BE2C (cell line): Measurements from ENCODE around the gene C1orf105.

Experiments used
- DNase-seq: peaks from one replicate; pipeline ENCODE4 v3.0.0-alpha.2; 2020
- H3K27me3 ChIP-seq: fragments of 250-450 bp; sonication (Bioruptor Pico); 2 replicates; pipeline ENCODE4 v1.5.1; 2020; ENCODE audit warnings: mild to moderate bottlenecking
- H3K36me3 ChIP-seq: fragments of 250-450 bp; sonication (Bioruptor Pico); 2 replicates; pipeline ENCODE4 v1.5.1; 2020; ENCODE audit warnings: mild to moderate bottlenecking
- H3K4me1 ChIP-seq: fragments of 250-450 bp; sonication (Bioruptor Pico); 2 replicates; pipeline ENCODE4 v1.5.1; 2020
- H3K4me3 ChIP-seq: 2 replicates; pipeline ENCODE4 v1.5.1; 2011; ENCODE audit warnings: low read depth, low read length
- H3K9me3 ChIP-seq: fragments of 250-450 bp; sonication (Bioruptor Pico); 2 replicates; pipeline ENCODE4 v1.5.1; 2020
- TF ChIP-seq, protein P1 (sequence below): IDR thresholded peaks from 2 replicates; pipeline ENCODE4 v1.5.1; 2012; ENCODE audit warnings: mild to moderate bottlenecking, low read depth, low read length

The C1orf105 gene

DNA sequence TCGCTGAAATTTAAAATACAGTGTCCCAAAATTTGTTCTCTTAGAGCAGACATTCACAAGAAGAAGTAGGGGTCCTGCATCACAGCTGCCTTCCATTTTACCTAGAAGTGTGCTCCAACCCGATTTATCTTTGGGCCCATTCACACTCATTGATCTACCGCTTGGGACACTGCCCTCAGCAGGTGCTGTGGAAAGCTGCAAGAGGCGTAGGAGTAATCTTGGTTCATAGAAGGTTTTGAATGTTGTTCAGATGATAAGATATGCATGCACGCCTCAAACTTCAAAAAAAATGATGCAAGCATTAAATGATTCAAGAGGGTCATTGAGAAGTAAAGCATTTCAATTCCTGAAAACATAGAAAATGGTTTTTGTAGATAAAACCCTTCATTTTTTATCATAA, 18.6 kb upstream of the C1orf105 start:
- DNase-seq = no peak
- TF ChIP-seq, protein P1, sequence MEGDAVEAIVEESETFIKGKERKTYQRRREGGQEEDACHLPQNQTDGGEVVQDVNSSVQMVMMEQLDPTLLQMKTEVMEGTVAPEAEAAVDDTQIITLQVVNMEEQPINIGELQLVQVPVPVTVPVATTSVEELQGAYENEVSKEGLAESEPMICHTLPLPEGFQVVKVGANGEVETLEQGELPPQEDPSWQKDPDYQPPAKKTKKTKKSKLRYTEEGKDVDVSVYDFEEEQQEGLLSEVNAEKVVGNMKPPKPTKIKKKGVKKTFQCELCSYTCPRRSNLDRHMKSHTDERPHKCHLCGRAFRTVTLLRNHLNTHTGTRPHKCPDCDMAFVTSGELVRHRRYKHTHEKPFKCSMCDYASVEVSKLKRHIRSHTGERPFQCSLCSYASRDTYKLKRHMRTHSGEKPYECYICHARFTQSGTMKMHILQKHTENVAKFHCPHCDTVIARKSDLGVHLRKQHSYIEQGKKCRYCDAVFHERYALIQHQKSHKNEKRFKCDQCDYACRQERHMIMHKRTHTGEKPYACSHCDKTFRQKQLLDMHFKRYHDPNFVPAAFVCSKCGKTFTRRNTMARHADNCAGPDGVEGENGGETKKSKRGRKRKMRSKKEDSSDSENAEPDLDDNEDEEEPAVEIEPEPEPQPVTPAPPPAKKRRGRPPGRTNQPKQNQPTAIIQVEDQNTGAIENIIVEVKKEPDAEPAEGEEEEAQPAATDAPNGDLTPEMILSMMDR = peak; percentile 59
- H3K4me3 ChIP-seq = no peak overlapping the region
- H3K36me3 ChIP-seq = no peaks in the 10 kb centered on the region
- no peaks in the 10 kb centered on the region for H3K4me1 ChIP-seq
- no peaks in the 10 kb centered on the region for H3K27me3 ChIP-seq
- no peaks in the 10 kb centered on the region for H3K9me3 ChIP-seq

DNA sequence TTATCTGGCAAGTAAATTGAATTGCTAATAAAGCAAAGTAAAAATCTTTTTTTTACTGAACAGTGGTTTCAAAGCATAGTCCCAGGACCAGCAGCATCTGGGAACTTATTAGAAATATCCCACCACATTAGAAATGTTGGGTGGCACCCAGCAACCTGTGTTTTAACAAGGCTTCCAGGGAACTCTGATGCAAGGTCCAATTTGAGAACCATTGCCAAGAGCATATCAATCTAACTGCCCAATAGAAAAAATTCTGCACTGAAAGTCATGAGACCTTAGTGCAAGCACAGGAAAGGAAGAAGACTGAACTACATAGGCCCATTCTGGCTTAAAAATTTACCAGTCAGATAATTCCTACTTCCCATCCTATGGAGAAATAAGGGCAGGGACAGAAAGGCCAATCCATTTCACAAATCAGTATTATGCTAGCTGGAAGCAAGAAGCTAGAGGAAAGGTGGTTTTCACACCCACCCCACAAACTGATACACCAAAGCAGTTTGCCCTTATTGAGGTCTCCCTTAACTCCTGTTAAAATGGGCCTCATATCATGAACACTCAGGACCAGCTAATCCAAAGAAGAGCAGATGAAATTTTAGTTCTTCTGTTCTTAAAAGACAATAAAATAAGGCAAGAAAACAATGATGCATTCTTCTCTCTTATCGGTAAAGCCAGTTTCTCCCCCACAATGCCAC, 17.5 kb upstream of the C1orf105 start:
- Histone ChIP-seq H3K4me1 (no peaks in the 10 kb centered on the region), H3K9me3 (no peaks in the 10 kb centered on the region), H3K27me3 (no peaks in the 10 kb centered on the region), H3K4me3 (no peak overlapping the region), H3K36me3 (no peaks in the 10 kb centered on the region)
- DNase-seq = no peak
- TF ChIP-seq, protein P1 = no peak

DNA sequence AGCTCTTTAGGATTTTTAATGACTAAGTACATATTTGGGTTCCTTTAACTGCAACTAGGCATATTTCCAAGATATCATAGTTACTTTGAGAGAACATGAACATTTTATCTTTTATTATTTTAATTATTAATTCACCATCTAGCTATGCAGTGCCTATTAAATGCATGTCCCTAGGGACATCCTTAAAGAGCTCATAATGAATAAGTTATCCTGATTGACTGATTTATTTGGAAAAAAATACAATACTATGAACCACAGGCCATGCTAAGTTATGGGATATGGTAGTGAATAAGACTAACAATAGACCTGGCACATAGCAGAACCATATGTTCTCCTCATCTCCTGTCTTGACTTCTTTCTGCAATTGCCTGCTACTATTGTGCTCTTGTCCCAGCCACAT, 16.4 kb upstream of the C1orf105 start:
- Histone ChIP-seq H3K9me3 (no peaks in the 10 kb centered on the region), H3K27me3 (no peaks in the 10 kb centered on the region), H3K4me3 (no peak overlapping the region), H3K4me1 (no peaks in the 10 kb centered on the region), H3K36me3 (no peaks in the 10 kb centered on the region)
- TF ChIP-seq, protein P1 = no peak
- no peak for DNase-seq

DNA sequence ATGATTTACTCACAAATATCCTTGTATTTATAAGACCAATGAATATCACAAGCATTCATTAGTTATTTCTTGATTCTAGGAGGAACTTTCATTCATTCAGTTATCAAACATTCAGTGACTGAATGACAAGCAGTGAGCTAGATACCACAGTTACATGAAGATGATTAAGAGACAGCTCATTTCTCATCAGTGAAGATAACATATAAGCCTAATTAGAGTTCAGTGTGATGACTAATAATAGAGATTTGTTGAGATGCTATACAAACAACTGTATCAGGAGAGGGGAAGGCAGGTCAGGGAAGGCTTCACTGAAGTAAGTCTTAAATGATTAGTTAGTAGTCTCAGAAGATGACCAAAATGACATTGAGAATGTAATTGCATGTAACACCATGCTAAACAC, 14.6 kb upstream of the C1orf105 start:
- no peaks in the 10 kb centered on the region for H3K27me3 ChIP-seq
- no peaks in the 10 kb centered on the region for H3K4me1 ChIP-seq
- H3K9me3 ChIP-seq = no peaks in the 10 kb centered on the region
- no peaks in the 10 kb centered on the region for H3K36me3 ChIP-seq
- TF ChIP-seq, protein P1 = no peak
- DNase-seq = no peak
- no peak overlapping the region for H3K4me3 ChIP-seq

DNA sequence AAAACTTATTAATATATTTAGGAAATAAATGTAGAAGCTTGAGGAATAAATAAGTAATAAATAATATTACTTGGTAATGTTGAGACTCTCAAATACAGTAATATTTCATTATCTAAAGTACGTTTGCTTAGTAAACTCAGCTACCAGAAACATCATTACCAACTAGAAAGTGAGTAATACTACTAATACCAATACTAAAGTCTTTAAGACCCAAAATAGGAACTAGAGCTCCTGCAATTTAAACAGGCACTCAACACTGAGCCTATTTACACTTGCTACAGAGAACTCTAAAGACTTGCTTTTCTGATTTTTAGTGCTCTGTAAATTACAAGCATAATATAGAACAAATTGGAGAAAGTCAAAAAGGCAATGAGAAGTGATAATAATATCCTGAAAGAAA, 13.5 kb upstream of the C1orf105 start:
- TF ChIP-seq, protein P1 = no peak
- Histone ChIP-seq H3K9me3 (no peaks in the 10 kb centered on the region), H3K4me1 (no peaks in the 10 kb centered on the region), H3K36me3 (no peaks in the 10 kb centered on the region), H3K4me3 (no peak overlapping the region), H3K27me3 (no peaks in the 10 kb centered on the region)
- DNase-seq = no peak

DNA sequence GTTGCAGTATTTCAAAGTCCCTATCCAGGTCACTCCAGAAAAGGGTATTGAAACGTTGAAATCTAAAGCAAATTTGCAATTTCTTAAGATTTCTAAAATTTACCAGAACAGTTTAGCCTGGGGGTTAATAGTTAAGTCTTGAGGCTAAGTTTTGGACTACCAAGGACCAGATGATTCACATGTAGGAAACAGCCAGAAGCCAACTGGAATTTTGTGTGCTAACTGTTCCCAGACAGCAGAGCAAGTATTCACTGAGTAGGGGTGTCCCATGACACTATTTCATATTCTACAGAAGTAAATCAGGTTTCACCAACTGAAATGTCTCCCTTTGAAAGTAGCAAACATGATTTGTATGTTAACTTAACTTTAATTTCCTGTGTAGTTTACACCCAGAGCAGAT, 11.5 kb upstream of the C1orf105 start:
- H3K4me3 ChIP-seq = no peak overlapping the region
- TF ChIP-seq, protein P1 = no peak
- H3K9me3 ChIP-seq = no peaks in the 10 kb centered on the region
- no peaks in the 10 kb centered on the region for H3K36me3 ChIP-seq
- no peaks in the 10 kb centered on the region for H3K27me3 ChIP-seq
- H3K4me1 ChIP-seq = no peaks in the 10 kb centered on the region
- DNase-seq = no peak
